GM13977 (cell line): ENCODE results near the gene FBXO8.
A peak's percentile ranks its signal among the peaks of the same experiment; 100 is the strongest.

Experiments used
- DNase-seq: peaks from one replicate; pipeline ENCODE4 v3.0.0; 2012; ENCODE audit warnings: low spot score
- in situ Hi-C: fragments of 300-500 bp; cut with MboI; formaldehyde crosslinking; loops from one replicate; pipeline ENCODE4 v1.12.0; 2022; ENCODE audit warnings: low sequenced_read_pairs, low pct_unique_long_range_greater_than_20kb, mixed read lengths, inconsistent platforms; ENCODE audit not compliant: unreplicated experiment
- TF ChIP-seq, protein P1 (sequence below): IDR thresholded peaks from 2 replicates; pipeline ENCODE4 v1.5.1; 2012; ENCODE audit warnings: mild to moderate bottlenecking, control low read depth; ENCODE audit not compliant: insufficient read depth; ENCODE audit errors: extremely low read depth, missing control alignments

FBXO8 gene

DNA sequence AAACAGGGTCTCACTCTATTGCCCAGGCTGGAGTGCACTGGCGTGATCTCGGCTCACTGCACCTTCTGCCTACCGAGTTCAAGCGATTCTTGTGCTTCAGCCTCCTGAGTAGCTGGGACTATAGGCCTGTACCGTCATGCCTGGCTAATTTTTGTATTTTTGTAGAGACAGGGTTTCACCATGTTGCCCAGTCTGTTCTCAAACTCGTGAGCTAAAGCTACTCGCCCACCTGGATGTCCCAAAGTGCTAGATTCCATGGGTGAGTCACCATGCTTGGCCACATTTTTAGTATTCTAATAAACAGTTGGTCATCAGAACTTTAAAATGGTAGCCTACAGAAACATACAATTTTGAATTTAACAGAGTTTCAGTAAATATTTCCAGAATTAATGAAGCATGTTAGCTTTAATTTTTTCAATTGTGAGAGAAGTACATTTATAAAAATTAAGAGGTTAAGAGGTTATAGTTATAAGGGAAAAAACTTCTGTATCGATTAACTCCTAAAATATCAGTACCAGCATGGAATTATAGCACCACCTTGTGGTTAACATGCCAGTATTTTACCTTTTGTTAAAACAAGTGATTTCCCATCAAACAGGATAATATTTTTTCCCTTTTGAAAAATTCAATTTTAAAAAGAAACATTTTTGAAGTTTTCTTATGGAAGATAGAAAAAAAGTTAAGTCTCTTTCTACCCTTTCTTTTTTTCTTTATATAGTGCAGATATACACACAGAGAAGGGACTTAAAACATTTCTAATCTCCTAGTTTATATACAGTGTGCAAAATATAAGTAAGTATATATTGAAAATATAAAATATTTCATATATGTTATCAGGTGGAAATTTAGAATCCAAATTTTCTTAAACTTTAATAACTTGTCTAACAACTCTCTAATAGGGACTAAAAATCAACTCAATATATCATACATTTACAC is 35.6 kb upstream of the FBXO8 start:
- in situ Hi-C loops: loop anchor here (10.0 kb wide), 1 partner anchor 94 kb away; no protein-coding TSS in a partner anchor
- TF ChIP-seq, protein P1, sequence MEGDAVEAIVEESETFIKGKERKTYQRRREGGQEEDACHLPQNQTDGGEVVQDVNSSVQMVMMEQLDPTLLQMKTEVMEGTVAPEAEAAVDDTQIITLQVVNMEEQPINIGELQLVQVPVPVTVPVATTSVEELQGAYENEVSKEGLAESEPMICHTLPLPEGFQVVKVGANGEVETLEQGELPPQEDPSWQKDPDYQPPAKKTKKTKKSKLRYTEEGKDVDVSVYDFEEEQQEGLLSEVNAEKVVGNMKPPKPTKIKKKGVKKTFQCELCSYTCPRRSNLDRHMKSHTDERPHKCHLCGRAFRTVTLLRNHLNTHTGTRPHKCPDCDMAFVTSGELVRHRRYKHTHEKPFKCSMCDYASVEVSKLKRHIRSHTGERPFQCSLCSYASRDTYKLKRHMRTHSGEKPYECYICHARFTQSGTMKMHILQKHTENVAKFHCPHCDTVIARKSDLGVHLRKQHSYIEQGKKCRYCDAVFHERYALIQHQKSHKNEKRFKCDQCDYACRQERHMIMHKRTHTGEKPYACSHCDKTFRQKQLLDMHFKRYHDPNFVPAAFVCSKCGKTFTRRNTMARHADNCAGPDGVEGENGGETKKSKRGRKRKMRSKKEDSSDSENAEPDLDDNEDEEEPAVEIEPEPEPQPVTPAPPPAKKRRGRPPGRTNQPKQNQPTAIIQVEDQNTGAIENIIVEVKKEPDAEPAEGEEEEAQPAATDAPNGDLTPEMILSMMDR: peak; percentile 65
- DNase-seq: peak; percentile 24

DNA sequence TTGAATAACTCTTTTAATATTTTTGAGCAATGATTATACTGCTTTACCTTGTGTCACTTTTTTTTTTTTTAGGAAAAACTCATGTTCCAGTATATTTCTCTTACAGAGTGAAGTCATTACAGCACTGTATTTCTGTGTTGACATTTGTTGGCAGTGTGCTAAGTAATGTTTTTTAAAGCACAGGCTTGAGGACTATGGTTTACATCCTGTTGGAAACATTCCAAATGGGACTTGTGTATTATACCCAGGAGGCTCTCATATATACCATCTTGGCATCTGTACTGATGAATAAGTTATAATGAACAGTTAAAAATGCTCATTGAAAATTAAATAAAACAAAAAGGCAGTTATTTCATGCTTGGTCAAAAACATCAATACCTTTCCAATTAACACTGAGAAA is 34.1 kb upstream of the FBXO8 start:
- no peak for DNase-seq
- TF ChIP-seq, protein P1: no peak
- in situ Hi-C loops: loop anchor here (10.0 kb wide), 1 partner anchor 93 kb away; no protein-coding TSS in a partner anchor

DNA sequence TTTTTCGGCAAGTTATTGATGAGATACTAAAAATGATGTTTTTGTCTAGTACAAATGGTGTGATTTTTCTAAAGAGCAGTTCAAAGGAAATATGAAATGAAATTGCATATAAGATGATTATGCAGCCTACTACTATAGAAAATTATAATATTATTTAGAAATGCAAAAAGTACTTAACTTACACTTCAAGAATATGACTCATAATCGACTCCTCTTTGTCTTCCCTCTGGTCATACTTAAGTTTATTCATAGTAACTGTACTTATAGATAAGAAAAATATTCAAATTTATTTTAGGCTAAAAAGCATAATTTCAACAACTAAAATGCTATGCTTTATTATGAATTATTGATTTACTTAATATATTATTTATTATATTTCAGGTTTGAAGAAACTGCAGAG is 33.5 kb upstream of the FBXO8 start:
- in situ Hi-C loops: loop anchor here (10.0 kb wide), 1 partner anchor 92 kb away; no protein-coding TSS in a partner anchor
- no peak for DNase-seq
- TF ChIP-seq, protein P1: no peak

DNA sequence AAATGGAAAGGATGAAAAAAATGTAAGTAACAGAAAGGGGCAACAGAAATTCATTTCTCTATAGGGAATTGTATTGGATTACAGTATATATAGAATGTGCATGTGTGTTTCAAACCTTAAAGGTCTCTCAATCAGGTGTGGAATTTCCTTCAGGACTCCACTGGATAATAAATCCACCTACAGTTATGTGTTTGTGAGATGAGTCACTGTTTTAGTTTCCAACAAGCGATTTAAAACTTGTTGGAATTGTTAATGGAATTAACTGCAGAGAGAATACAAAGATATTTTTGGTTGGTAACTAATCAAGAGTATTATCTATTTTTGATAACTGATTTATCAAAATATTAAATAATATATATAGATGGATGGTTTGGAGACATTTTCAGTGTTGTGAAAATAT is 33.1 kb upstream of the FBXO8 start:
- in situ Hi-C loops: loop anchor here (10.0 kb wide), 1 partner anchor 92 kb away; no protein-coding TSS in a partner anchor
- TF ChIP-seq, protein P1: no peak
- DNase-seq: no peak

DNA sequence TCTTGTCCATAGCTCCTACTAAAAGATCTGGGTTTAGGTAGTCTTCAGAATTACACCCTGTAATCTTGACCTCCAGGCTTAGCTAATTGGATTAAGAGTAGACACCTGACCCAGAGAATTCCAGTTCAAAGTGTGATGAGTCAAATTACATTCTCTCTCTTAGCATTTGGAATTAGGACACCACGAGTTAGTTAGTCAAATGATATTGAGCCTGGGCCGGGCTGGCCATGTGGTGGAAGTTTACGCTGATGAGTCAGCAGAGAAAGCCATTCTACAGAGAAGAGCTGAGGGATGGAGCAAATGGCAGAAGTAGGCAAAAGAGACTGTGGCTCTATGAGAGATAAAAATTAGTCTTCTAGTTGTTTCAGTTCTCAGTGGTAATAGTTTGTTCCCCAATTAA is 31.3 kb upstream of the FBXO8 start:
- in situ Hi-C loops: loop anchor here (10.0 kb wide), 1 partner anchor 90 kb away; no protein-coding TSS in a partner anchor
- DNase-seq: no peak
- TF ChIP-seq, protein P1: no peak

DNA sequence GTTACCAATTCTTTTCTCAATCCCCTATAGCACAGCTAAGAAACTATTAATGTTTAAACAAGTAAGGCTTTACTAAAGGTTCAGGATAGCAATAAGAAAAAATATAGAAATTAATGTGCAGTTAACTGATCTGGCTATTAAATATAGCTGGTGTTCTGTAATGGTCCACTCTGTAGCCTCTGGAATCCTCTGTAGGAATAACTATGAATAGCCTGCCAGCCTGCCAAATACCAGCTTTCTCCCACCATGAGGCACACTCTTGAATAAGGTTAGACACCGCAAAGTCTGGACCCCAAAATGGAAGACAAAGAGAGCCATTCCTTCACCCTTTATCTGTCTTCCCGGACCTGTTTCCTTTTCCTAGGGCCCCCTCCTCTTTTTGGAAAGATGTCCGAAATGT is 30.8 kb upstream of the FBXO8 start:
- DNase-seq: no peak
- TF ChIP-seq, protein P1: no peak
- in situ Hi-C loops: loop anchor here (10.0 kb wide), 1 partner anchor 89 kb away; no protein-coding TSS in a partner anchor
